SKM-1 treated with dmso at 0.1 percent for 144 hours (cell line): ENCODE results near the gene RRAGA.
"Not testable (repeated sequence)": the region's sequence is repeated elsewhere in the genome, so short reads cannot be mapped to it uniquely, and the experiment has no call there.

ENCODE experiments used
- DNase-seq: peaks from one replicate; lab custom pipeline; 2025; ENCODE audit not compliant: unreplicated experiment; lab: John Stamatoyannopoulos, UW

The RRAGA gene

DNA sequence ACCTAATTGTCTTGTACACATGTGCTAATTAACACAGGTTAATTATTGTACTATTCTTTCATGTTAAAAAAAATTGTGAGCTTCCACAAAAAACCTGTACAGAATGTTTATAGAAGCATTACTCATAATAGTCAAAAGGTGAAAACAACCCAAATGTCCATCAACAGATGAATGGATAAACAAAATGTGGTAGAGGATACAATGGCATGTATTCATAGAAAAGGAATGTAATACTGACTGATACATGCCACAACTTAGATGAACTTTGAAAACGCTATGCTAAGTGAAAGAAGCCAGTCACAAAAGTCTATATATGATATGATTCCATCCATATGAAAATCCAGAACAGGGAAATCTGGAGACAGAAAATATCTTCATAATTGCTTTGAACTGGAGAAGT is 25.6 kb downstream of the RRAGA start:
- no peak for DNase-seq

DNA sequence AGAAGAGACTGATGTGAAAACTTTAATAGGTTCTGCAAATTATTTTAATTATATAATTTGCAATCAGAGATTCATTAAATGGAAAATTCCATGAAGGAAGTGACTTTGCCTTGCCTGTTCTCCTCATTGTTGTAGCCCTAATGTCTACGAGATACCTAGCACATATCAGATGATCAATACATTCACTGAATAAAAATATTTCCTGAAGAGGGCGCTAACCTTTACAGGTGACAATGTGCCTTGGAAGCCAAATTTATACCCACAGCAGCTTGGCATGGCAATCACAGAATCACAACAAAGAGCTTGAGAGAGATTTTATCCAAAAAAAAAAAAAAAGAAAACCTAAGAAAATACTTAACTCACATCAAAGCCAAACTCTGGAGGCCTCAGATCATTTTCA is 36.1 kb downstream of the RRAGA start:
- peak; percentile 7 for DNase-seq

DNA sequence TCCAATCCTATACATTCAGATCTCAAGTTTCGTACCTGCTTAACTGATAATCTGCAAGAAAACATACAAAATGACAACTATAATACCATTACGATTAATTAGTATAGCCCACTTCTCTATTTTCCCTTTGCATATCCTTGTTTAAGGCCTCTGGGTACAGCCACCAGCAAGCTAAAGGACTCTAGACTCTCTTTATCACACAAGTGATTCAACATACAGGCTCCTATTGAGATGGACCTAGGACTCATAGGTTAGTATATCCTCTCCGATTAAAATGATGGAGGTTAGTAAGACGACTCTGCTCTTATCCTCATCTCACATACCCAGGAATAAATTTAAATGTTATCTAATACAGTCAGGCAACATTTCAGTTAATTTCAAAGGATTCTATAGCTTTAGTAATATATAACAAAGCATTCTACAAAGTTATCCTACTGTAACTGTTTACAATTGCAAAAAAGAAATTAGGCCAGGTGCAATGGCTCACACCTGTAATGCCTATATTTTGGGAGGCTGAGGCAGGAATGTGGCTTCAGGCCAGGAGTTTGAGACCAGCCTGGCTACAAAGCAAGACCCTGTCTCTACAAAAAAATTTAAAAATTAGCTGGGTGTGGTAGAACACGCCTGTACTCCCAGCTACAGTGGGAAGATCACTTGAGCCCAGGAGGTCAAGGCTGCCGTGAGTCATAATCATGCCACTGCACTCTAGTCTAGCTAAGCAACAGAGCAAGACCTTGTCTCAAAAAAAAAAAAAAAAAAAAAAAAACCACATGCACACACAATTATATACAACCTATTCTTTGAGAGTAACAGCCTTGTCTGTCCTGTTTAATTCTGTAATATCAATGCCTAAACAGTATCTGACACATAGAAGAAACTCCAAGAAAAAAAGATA is 38.1 kb downstream of the RRAGA start:
- DNase-seq, result no peak

DNA sequence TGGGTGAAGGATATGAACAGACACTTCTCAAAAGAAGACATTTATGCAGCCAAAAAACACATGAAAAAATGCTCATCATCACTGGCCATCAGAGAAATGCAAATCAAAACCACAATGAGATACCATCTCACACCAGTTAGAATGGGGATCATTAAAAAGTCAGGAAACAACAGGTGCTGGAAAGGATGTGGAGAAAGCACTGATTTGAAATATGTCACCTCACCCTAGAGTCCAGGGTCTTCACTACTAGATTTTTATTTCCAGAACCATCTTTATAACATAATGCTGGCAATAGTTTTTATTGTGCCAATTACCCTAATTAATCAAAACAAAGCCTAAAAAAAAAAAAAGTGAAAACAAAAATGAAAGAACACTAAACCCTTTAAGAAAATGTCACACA is 48.2 kb downstream of the RRAGA start:
- DNase-seq, result not testable (repeated sequence)
